Breast epithelium (tissue), 3 donors: Measurements from ENCODE around the gene TSACC.

ENCODE experiments used
- POLR2A ChIP-seq: fragments of 450-650 bp; IDR thresholded peaks from one replicate; pipeline ENCODE4 v1.6.1; 2016; ENCODE audit warnings: antibody characterized with exemption, mild to moderate bottlenecking, moderate library complexity
- POLR2AphosphoS5 ChIP-seq, 3 donors: sonication (generic); formaldehyde crosslinking; IDR thresholded peaks; one replicate each; pipeline ENCODE4 v1.6.1; 2017; ENCODE audit warnings: antibody characterized with exemption in 3 of 3
- TF ChIP-seq, protein P1 (sequence below), 3 donors: fragments of 450-650 bp; IDR thresholded peaks; one replicate each; pipeline ENCODE4 v1.5.1; 2016 to 2017; ENCODE audit warnings: antibody characterized with exemption in 3 of 3, mild to moderate bottlenecking in 3 of 3, moderate library complexity in 3 of 3

DNA sequence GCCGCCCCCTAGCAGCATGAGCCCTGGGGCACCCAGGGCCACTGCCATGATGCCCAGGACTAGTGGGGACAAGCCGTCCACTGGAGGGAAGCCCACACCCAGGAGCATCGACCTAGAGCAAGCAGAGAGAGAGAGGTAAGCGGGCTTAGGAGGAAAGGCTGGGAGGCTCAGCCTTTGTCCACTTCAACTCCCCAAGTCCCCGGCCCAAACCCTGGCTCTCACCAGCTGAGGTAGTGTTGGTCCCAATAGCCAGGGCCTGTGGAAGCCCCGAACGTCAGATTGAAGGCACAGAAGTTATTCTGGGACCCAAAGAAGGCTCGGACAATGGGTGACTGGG lies 45.3 kb upstream of the TSACC start:
- TF ChIP-seq, protein P1, sequence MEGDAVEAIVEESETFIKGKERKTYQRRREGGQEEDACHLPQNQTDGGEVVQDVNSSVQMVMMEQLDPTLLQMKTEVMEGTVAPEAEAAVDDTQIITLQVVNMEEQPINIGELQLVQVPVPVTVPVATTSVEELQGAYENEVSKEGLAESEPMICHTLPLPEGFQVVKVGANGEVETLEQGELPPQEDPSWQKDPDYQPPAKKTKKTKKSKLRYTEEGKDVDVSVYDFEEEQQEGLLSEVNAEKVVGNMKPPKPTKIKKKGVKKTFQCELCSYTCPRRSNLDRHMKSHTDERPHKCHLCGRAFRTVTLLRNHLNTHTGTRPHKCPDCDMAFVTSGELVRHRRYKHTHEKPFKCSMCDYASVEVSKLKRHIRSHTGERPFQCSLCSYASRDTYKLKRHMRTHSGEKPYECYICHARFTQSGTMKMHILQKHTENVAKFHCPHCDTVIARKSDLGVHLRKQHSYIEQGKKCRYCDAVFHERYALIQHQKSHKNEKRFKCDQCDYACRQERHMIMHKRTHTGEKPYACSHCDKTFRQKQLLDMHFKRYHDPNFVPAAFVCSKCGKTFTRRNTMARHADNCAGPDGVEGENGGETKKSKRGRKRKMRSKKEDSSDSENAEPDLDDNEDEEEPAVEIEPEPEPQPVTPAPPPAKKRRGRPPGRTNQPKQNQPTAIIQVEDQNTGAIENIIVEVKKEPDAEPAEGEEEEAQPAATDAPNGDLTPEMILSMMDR (IDR thresholded peaks at IDR 0.05): no peak
- TF ChIP-seq POLR2AphosphoS5 (IDR thresholded peaks at IDR 0.05): no peak
- no peak for TF ChIP-seq POLR2A
